HTERT RPE-1 (cell line): ENCODE measurements around the gene SCML1.

Experiments
- in situ Hi-C: fragments of 300-500 bp; cut with MboI; formaldehyde crosslinking; loops from 4 replicates; pipeline ENCODE4 v1.14.3; 2020; ENCODE audit warnings: low sequenced_read_pairs

SCML1 gene

GRCh38 chrX:17788956-17789562 lies 51.8 kb downstream of the SCML1 start:
- in situ Hi-C loops = no loop called here

DNA sequence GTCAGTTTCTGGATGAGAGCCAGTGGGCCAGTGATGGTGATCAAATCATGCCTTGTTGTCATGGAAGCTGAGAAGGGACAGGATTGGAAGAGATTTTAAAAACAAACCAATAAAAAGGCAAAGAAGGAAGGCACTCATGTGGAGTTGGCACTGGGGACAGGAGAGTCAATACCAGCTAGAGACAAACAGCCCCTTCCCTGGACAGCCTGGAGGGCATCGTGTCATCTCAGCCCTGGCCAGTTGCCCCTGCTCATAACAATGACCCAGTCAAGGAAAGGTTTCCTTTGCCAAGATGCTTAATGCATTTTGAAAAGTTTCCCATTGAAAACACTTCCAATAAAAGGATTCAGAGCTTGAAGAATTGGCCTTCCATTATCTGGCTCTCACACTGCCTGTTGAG lies 55.5 kb downstream of the SCML1 start:
- in situ Hi-C loops = no loop called here

- in situ Hi-C loops = no loop called here
Observed at GRCh38 chrX:17798921-17799320, 61.6 kb downstream of the SCML1 start.

GRCh38 chrX:17801431-17801830 lies 64.1 kb downstream of the SCML1 start:
- in situ Hi-C loops = no loop called here

DNA sequence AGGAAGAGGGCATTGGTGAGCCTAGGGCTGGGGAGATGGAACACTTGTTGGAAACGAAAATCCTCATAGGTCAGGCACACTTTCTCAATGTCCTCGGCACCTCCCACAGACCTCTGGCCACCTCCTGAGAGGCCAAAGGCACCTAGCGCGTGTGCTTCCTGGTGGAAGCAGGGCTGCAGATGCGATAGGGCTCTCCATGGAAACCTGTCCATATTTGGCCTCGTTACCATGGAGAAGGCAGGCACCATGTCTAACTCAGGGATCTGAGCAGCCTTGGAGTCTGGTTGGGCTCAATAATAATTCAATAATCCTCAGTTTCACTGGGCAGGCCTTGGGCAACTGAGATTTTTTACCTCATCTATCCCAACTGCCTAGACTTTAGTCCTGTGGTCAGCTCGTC lies 65.5 kb downstream of the SCML1 start:
- in situ Hi-C loops = no loop called here

GRCh38 chrX:17803449-17803848 lies 66.2 kb downstream of the SCML1 start:
- in situ Hi-C loops = no loop called here
